ENCODE measurements around the gene CNTNAP2. TPM values are rescaled to one million over a fixed set of nuclear protein-coding genes. Genes with fewer than 3 reads are reported as not detected.

CNTNAP2 gene
- total RNA-seq, 1 donor = 7.6 TPM

DNA sequence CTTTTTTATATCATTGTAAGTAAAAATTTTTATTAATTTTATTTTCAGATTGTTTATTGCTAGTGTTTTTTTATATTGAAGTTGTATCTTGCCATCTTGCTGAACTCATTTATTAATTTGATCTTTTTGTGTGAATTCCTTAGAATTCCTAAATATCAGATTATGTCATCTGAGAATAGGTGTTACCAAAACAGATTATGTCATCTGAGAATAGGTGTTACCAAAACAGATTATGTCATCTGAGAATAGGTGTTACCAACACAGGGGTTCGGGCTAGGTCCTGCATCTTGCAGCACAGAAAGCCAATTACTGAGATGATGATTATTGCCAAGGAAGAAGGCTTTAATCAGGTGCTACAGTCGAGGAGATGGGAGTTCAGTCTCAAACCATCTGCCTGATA is 383.4 kb downstream of the CNTNAP2 start:
- Histone ChIP-seq H3K36me3 (ENCODE audit: insufficient read depth, low read length) (no peaks in the 10 kb centered on the region), H3K27me3 (ENCODE audit: insufficient read depth, low read length) (no peaks in the 10 kb centered on the region), H3K4me2 (ENCODE audit: insufficient read depth, low read length) (no peak overlapping the region), H3K79me2 (ENCODE audit: insufficient read depth, low read length) (no peaks in the 10 kb centered on the region), H4K20me1 (ENCODE audit: insufficient read depth, low read length) (no peaks in the 10 kb centered on the region), H3K4me1 (ENCODE audit: insufficient read depth, low read length) (no peaks in the 10 kb centered on the region), H3K27ac (ENCODE audit: low read depth, low read length) (no peak overlapping the region), H2AFZ (ENCODE audit: low read length) (no peak overlapping the region), H3K4me3 (ENCODE audit: insufficient read depth, low read length) (no peak overlapping the region), H3K9me3 (ENCODE audit: low read depth, low read length) (no peaks in the 10 kb centered on the region)
- DNase-seq (ENCODE audit: insufficient read length, low spot score, missing footprints) = no peak
- TF ChIP-seq, protein P1, sequence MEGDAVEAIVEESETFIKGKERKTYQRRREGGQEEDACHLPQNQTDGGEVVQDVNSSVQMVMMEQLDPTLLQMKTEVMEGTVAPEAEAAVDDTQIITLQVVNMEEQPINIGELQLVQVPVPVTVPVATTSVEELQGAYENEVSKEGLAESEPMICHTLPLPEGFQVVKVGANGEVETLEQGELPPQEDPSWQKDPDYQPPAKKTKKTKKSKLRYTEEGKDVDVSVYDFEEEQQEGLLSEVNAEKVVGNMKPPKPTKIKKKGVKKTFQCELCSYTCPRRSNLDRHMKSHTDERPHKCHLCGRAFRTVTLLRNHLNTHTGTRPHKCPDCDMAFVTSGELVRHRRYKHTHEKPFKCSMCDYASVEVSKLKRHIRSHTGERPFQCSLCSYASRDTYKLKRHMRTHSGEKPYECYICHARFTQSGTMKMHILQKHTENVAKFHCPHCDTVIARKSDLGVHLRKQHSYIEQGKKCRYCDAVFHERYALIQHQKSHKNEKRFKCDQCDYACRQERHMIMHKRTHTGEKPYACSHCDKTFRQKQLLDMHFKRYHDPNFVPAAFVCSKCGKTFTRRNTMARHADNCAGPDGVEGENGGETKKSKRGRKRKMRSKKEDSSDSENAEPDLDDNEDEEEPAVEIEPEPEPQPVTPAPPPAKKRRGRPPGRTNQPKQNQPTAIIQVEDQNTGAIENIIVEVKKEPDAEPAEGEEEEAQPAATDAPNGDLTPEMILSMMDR (IDR thresholded peaks at IDR 0.05; ENCODE audit: extremely low read depth, low read depth, low read length) = no peak

DNA sequence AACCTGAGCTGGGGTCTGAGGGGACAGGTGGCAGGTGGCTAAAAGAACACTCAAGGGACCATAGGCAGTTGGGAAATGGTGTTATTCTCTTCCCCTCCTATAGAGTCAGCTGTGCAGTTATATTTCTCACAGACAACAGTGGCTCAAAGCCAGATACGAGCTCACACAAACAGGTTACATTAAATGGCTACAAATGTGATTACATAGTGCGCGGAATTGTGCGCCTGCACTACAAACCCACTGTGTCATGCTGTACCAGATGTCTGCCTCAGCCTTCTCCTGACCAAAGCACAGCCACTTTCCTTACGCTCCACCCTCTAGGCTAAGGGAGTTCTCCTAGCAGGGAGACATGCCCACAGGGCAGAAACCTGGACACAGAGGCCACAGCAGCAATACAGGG is 387.2 kb downstream of the CNTNAP2 start:
- Histone ChIP-seq H3K27me3 (ENCODE audit: insufficient read depth, low read length) (no peaks in the 10 kb centered on the region), H3K27ac (ENCODE audit: low read depth, low read length) (no peak overlapping the region), H3K9me3 (ENCODE audit: low read depth, low read length) (peaks cover 5% of the 10 kb centered on the region), H3K79me2 (ENCODE audit: insufficient read depth, low read length) (no peaks in the 10 kb centered on the region), H4K20me1 (ENCODE audit: insufficient read depth, low read length) (no peaks in the 10 kb centered on the region), H3K4me3 (ENCODE audit: insufficient read depth, low read length) (no peak overlapping the region), H3K4me1 (ENCODE audit: insufficient read depth, low read length) (no peaks in the 10 kb centered on the region), H2AFZ (ENCODE audit: low read length) (no peak overlapping the region), H3K4me2 (ENCODE audit: insufficient read depth, low read length) (no peak overlapping the region), H3K36me3 (ENCODE audit: insufficient read depth, low read length) (no peaks in the 10 kb centered on the region)
- TF ChIP-seq, protein P1 (IDR thresholded peaks at IDR 0.05; ENCODE audit: extremely low read depth, low read depth, low read length) = no peak
- DNase-seq (ENCODE audit: insufficient read length, low spot score, missing footprints) = no peak

DNA sequence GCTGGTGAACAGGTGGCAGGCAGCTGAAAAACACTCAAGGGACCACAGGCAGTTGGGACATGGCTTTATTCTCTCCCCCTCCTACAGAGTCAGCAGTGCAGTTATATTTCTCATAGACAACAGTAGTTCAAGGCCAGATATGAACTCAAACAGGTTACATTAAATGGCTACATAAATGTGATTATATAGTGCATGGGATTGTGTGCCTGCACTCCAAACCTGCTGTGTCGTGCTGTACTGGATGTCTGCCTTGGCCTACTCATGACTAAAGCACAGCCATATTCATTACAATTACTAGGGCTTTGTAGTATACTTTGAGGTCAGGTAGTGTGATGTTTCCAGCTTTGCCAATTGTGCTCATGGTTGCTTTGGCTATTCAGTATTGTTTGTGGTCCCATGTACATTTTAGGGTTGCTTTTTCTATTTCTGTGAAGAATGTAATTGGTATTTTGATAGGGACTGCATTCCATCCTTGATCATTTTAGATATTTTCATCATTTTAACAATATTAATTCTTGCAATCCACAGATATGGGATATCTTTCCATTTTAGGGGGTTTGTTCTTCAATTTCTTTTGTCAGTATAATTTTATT is 393.6 kb downstream of the CNTNAP2 start:
- no peaks in the 10 kb centered on the region for H3K36me3 ChIP-seq (ENCODE audit: insufficient read depth, low read length)
- H3K79me2 ChIP-seq (ENCODE audit: insufficient read depth, low read length) = no peaks in the 10 kb centered on the region
- no peak overlapping the region for H3K4me2 ChIP-seq (ENCODE audit: insufficient read depth, low read length)
- H3K27ac ChIP-seq (ENCODE audit: low read depth, low read length) = no peak overlapping the region
- peaks cover 5% of the 10 kb centered on the region for H3K9me3 ChIP-seq (ENCODE audit: low read depth, low read length)
- H3K4me1 ChIP-seq (ENCODE audit: insufficient read depth, low read length) = no peaks in the 10 kb centered on the region
- DNase-seq (ENCODE audit: insufficient read length, low spot score, missing footprints) = no peak
- H3K4me3 ChIP-seq (ENCODE audit: insufficient read depth, low read length) = no peak overlapping the region
- no peaks in the 10 kb centered on the region for H4K20me1 ChIP-seq (ENCODE audit: insufficient read depth, low read length)
- H2AFZ ChIP-seq (ENCODE audit: low read length) = no peak overlapping the region
- no peaks in the 10 kb centered on the region for H3K27me3 ChIP-seq (ENCODE audit: insufficient read depth, low read length)
- TF ChIP-seq, protein P1 (IDR thresholded peaks at IDR 0.05; ENCODE audit: extremely low read depth, low read depth, low read length) = no peak

DNA sequence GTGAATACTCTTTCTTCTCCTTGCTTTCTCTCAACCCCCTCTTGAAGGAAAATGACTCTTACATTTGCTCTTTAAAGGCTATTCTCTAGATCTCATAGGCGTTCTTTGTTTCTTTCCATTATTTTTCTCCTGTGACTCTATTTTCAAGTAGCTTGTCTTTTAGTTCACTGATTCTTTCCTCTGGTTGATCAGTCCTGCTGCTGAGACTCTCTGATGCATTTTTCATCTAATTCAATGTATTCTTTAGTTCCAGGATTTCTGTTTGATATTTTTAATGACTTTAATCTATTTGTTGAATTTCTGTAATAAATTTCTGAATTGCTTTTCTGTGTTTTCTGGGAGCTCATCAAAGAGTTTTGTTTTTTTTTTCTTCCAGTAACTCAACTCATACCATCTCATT is 397.7 kb downstream of the CNTNAP2 start:
- H3K27ac ChIP-seq (ENCODE audit: low read depth, low read length) = no peak overlapping the region
- H3K9me3 ChIP-seq (ENCODE audit: low read depth, low read length) = no peaks in the 10 kb centered on the region
- no peaks in the 10 kb centered on the region for H3K27me3 ChIP-seq (ENCODE audit: insufficient read depth, low read length)
- no peaks in the 10 kb centered on the region for H3K36me3 ChIP-seq (ENCODE audit: insufficient read depth, low read length)
- DNase-seq (ENCODE audit: insufficient read length, low spot score, missing footprints) = no peak
- TF ChIP-seq, protein P1 (IDR thresholded peaks at IDR 0.05; ENCODE audit: extremely low read depth, low read depth, low read length) = no peak
- no peak overlapping the region for H2AFZ ChIP-seq (ENCODE audit: low read length)
- H3K4me2 ChIP-seq (ENCODE audit: insufficient read depth, low read length) = no peak overlapping the region
- H4K20me1 ChIP-seq (ENCODE audit: insufficient read depth, low read length) = no peaks in the 10 kb centered on the region
- no peaks in the 10 kb centered on the region for H3K79me2 ChIP-seq (ENCODE audit: insufficient read depth, low read length)
- H3K4me3 ChIP-seq (ENCODE audit: insufficient read depth, low read length) = no peak overlapping the region
- H3K4me1 ChIP-seq (ENCODE audit: insufficient read depth, low read length) = no peaks in the 10 kb centered on the region
